HG03039 (cell line): ENCODE measurements around the gene DGCR6L.
"Not testable (repeated sequence)": the region's sequence is repeated elsewhere in the genome, so short reads cannot be mapped to it uniquely, and the experiment has no call there.

Experiments used
- ATAC-seq: cut with Tn5 transposase; IDR thresholded peaks from one replicate; pipeline ENCODE4 v1.9.1; 2021; ENCODE audit warnings: mild to moderate bottlenecking, moderate library complexity; ENCODE audit not compliant: unreplicated experiment

Gene DGCR6L

GRCh38 chr22:20310773-20311172 lies 9.1 kb downstream of the DGCR6L start:
- not testable (repeated sequence) for ATAC-seq

GRCh38 chr22:20310180-20310579 lies 9.7 kb downstream of the DGCR6L start:
- ATAC-seq: not testable (repeated sequence)

GRCh38 chr22:20308806-20309650 lies 10.8 kb downstream of the DGCR6L start:
- ATAC-seq: not testable (repeated sequence)

- ATAC-seq: not testable (repeated sequence)
These were observed 12.1 kb downstream of the DGCR6L start for GRCh38 chr22:20307448-20308447.

GRCh38 chr22:20306646-20307447 lies 13.0 kb downstream of the DGCR6L start:
- not testable (repeated sequence) for ATAC-seq

GRCh38 chr22:20305894-20306645 lies 13.8 kb downstream of the DGCR6L start:
- ATAC-seq: no peak

GRCh38 chr22:20305230-20305893 lies 14.5 kb downstream of the DGCR6L start:
- not testable (repeated sequence) for ATAC-seq

GRCh38 chr22:20304646-20305045 lies 15.2 kb downstream of the DGCR6L start:
- no peak for ATAC-seq

GRCh38 chr22:20303229-20303534 lies 16.7 kb downstream of the DGCR6L start:
- not testable (repeated sequence) for ATAC-seq

- no peak for ATAC-seq
These were observed 17.2 kb downstream of the DGCR6L start for GRCh38 chr22:20302438-20303228.

- ATAC-seq: peak; percentile 14
These were observed 20.1 kb downstream of the DGCR6L start for GRCh38 chr22:20299746-20300136.

GRCh38 chr22:20298803-20299745 lies 20.8 kb downstream of the DGCR6L start:
- ATAC-seq: peak; percentile 50

- no peak for ATAC-seq
These were observed 21.6 kb downstream of the DGCR6L start for GRCh38 chr22:20298110-20298802.

- no peak for ATAC-seq
These were observed 22.3 kb downstream of the DGCR6L start for GRCh38 chr22:20297414-20298109.

- no peak for ATAC-seq
These were observed 23.3 kb downstream of the DGCR6L start for GRCh38 chr22:20296598-20296997.

- no peak for ATAC-seq
These were observed 24.4 kb downstream of the DGCR6L start for GRCh38 chr22:20295262-20296064.
